ENCODE results near the gene BEX4.
A peak's percentile ranks its signal among the peaks of the same experiment; 100 is the strongest.

GRCh38 chrX:103248553-103248952 is 33.6 kb downstream of the BEX4 start:
- TF ChIP-seq CTCF (IDR thresholded peaks at IDR 0.05; ENCODE audit: low read depth, low read length), result peak; percentile 46
- no peak for TF ChIP-seq EZH2phosphoT487 (IDR thresholded peaks at IDR 0.05; ENCODE audit: low read depth)
